GM18511 (cell line): ENCODE results near the gene MAN2A1.
"Not testable (repeated sequence)": the region's sequence is repeated elsewhere in the genome, so short reads cannot be mapped to it uniquely, and the experiment has no call there.

Experiments used
- ATAC-seq: cut with Tn5 transposase; IDR thresholded peaks from one replicate; pipeline ENCODE4 v1.9.1; 2021; ENCODE audit warnings: mild to moderate bottlenecking, moderate library complexity; ENCODE audit not compliant: unreplicated experiment

Gene MAN2A1

GRCh38 chr5:109750463-109750862 lies 60.7 kb downstream of the MAN2A1 start:
- ATAC-seq = no peak

- no peak for ATAC-seq
These were observed 63.6 kb downstream of the MAN2A1 start for GRCh38 chr5:109753279-109753678.

- no peak for ATAC-seq
These were observed 64.6 kb downstream of the MAN2A1 start for GRCh38 chr5:109754319-109754718.

GRCh38 chr5:109755761-109756160 lies 66.0 kb downstream of the MAN2A1 start:
- ATAC-seq = no peak

- no peak for ATAC-seq
These were observed 66.9 kb downstream of the MAN2A1 start for GRCh38 chr5:109756543-109757185.

GRCh38 chr5:109757490-109757889 lies 67.8 kb downstream of the MAN2A1 start:
- ATAC-seq = no peak

GRCh38 chr5:109759306-109759705 lies 69.6 kb downstream of the MAN2A1 start:
- ATAC-seq = peak; percentile 58

- not testable (repeated sequence) for ATAC-seq
These were observed 70.4 kb downstream of the MAN2A1 start for GRCh38 chr5:109760130-109760529.

GRCh38 chr5:109762821-109763220 lies 73.1 kb downstream of the MAN2A1 start:
- no peak for ATAC-seq

- ATAC-seq = no peak
These were observed 77.7 kb downstream of the MAN2A1 start for GRCh38 chr5:109767184-109767995.

- ATAC-seq = no peak
These were observed 78.3 kb downstream of the MAN2A1 start for GRCh38 chr5:109767997-109768396.

- ATAC-seq = no peak
These were observed 80.0 kb downstream of the MAN2A1 start for GRCh38 chr5:109769597-109770291.

GRCh38 chr5:109775130-109775529 lies 85.4 kb downstream of the MAN2A1 start:
- no peak for ATAC-seq

GRCh38 chr5:109779036-109779735 lies 89.5 kb downstream of the MAN2A1 start:
- ATAC-seq = no peak

GRCh38 chr5:109784687-109785086 lies 95.0 kb downstream of the MAN2A1 start:
- ATAC-seq = no peak

- peak; percentile 40 for ATAC-seq
These were observed 96.6 kb downstream of the MAN2A1 start for GRCh38 chr5:109786206-109786855.

- peak; percentile 97 for ATAC-seq
These were observed 98.9 kb downstream of the MAN2A1 start for GRCh38 chr5:109788596-109788995.

- ATAC-seq = no peak
These were observed 102.9 kb downstream of the MAN2A1 start for GRCh38 chr5:109792613-109793012.

GRCh38 chr5:109803854-109804253 lies 114.1 kb downstream of the MAN2A1 start:
- ATAC-seq = no peak

GRCh38 chr5:109805472-109805871 lies 115.7 kb downstream of the MAN2A1 start:
- peak; percentile 62 for ATAC-seq

GRCh38 chr5:109805883-109806282 lies 116.2 kb downstream of the MAN2A1 start:
- peak; percentile 38 for ATAC-seq
